ENCODE results near the gene VAMP5.
"Not testable (repeated sequence)": the region's sequence is repeated elsewhere in the genome, so short reads cannot be mapped to it uniquely, and the experiment has no call there.

GRCh38 chr2:85560403-85560726, 23.9 kb upstream of the VAMP5 start:
- not testable (repeated sequence) for TF ChIP-seq EZH2 (IDR thresholded peaks at IDR 0.05; ENCODE audit: low read length, unreplicated experiment); CTCF (conservative IDR thresholded peaks at IDR 0.05; ENCODE audit: low read depth, low read length); EZH2phosphoT487 (IDR thresholded peaks at IDR 0.05; ENCODE audit: borderline replicate concordance, low read length)
